Caco-2 (cell line): ENCODE results near the gene BATF3. TPM values are rescaled to one million over a fixed set of nuclear protein-coding genes. Genes with fewer than 3 reads are reported as not detected.

Source experiments
- BruUV-seq: library from RNA; stranded (reverse); fragments of 400-500 nt; replicated peaks from 2 replicates; lab custom pipeline; 2021; lab: Mats Ljungman, UMichigan
- CTCF ChIA-PET: fragments of 300-600 bp; sonication (Branson Sonifier 250); formaldehyde crosslinking; loops from one replicate; lab custom pipeline; 2022; ENCODE audit warnings: antibody characterized with exemption; lab: Charles Lee
- POLR2A ChIA-PET: fragments of 300-600 bp; sonication (Branson Sonifier 250); formaldehyde crosslinking; loops from one replicate; lab custom pipeline; 2022; ENCODE audit warnings: antibody characterized with exemption; lab: Charles Lee
- DNase-seq, 2 experiments: peaks; one replicate each; pipeline versions ENCODE4 v3.0.0 to v3.0.0-alpha.2; 2020 to 2022
- H3K27me3 ChIP-seq: replicated peaks from 2 replicates; pipeline ENCODE4 v1.6.0; 2011; ENCODE audit warnings: low read length; ENCODE audit not compliant: control insufficient read depth, insufficient read depth
- H3K36me3 ChIP-seq: 2 replicates; pipeline ENCODE4 v1.5.1; 2011; ENCODE audit warnings: low read length; ENCODE audit not compliant: control insufficient read depth, insufficient read depth
- H3K4me1 ChIP-seq: fragments of 250-450 bp; sonication (Bioruptor Pico); 2 replicates; pipeline ENCODE4 v1.5.1; 2020; ENCODE audit warnings: mild to moderate bottlenecking
- H3K4me3 ChIP-seq: 2 replicates; pipeline ENCODE4 v1.5.1; 2011; ENCODE audit warnings: low read depth, mild to moderate bottlenecking, control low read depth, low read length
- H3K9me3 ChIP-seq: fragments of 250-450 bp; sonication (Bioruptor Pico); 2 replicates; pipeline ENCODE4 v1.5.1; 2020; ENCODE audit warnings: mild to moderate bottlenecking, moderate library complexity
- H3K27ac Mint-ChIP-seq: one replicate; pipeline ENCODE4 v1.8.0; 2022; ENCODE audit warnings: mixed read lengths; ENCODE audit not compliant: unreplicated experiment
- H3K27me3 Mint-ChIP-seq: one replicate; pipeline ENCODE4 v1.8.0; 2022; ENCODE audit warnings: mixed read lengths; ENCODE audit not compliant: insufficient read depth, unreplicated experiment
- H3K36me3 Mint-ChIP-seq: one replicate; pipeline ENCODE4 v1.8.0; 2022; ENCODE audit warnings: mild to moderate bottlenecking, mixed read lengths; ENCODE audit not compliant: insufficient read depth, unreplicated experiment
- H3K4me1 Mint-ChIP-seq: one replicate; pipeline ENCODE4 v1.8.0; 2022; ENCODE audit warnings: low read depth, mixed read lengths; ENCODE audit not compliant: unreplicated experiment
- H3K4me3 Mint-ChIP-seq: one replicate; pipeline ENCODE4 v1.8.0; 2022; ENCODE audit warnings: mild to moderate bottlenecking, moderate library complexity, mixed read lengths; ENCODE audit not compliant: unreplicated experiment
- H3K9me3 Mint-ChIP-seq: one replicate; pipeline ENCODE4 v1.8.0; 2022; ENCODE audit warnings: mixed read lengths; ENCODE audit not compliant: unreplicated experiment
- CTCF ChIP-seq, 2 experiments: fragments of 200-600 bp in 1 of 2; IDR thresholded peaks; 1 replicate in 1 of 2; 2 replicates in 1 of 2; pipeline versions ENCODE4 v1.5.1 to v1.8.0; 2011 to 2022; ENCODE audit warnings: antibody characterized with exemption in 1 of 2, control low read depth in 1 of 2, inconsistent platforms in 1 of 2, low read depth in 1 of 2, low read length in 1 of 2, mild to moderate bottlenecking in 1 of 2, moderate library complexity in 1 of 2; ENCODE audit not compliant: insufficient read depth in 1 of 2, severe bottlenecking in 1 of 2, unreplicated experiment in 1 of 2
- intact Hi-C: fragments of 100-400 bp; cut with micrococcal nuclease; formaldehyde crosslinking; loops from one replicate; pipeline ENCODE4 v1.10.0; 2022; ENCODE audit not compliant: unreplicated experiment
- total RNA-seq: library from RNA; stranded (reverse); gene quantifications from 2 replicates; pipeline ENCODE4 v1.2.3, GENCODE V29; 2022

Gene BATF3
- total RNA-seq, 1 experiment from 2014 or later, result 0.23 TPM

- Mint-ChIP-seq H3K27me3 (peaks cover 15% of the 10 kb centered on the region), H3K9me3 (no peaks in the 10 kb centered on the region), H3K27ac (no peak overlapping the region), H3K4me1 (no peaks in the 10 kb centered on the region), H3K4me3 (no peak overlapping the region), H3K36me3 (no peaks in the 10 kb centered on the region)
- H3K9me3 ChIP-seq, result no peaks in the 10 kb centered on the region
- ChIA-PET POLR2A (interaction anchor here (0.5 kb wide), 1 partner anchor 130 kb away, joined by 4 read pairs; no protein-coding TSS in a partner anchor), CTCF (interaction anchor here (1.6 kb wide), 1 partner anchor 61 kb away, joined by 4 read pairs; no protein-coding TSS in a partner anchor)
- H3K4me3 ChIP-seq, result no peak overlapping the region
- BruUV-seq, result no TSS peak
- no peaks in the 10 kb centered on the region for H3K4me1 ChIP-seq
- no peak for DNase-seq
- no peak for TF ChIP-seq CTCF (IDR thresholded peaks at IDR 0.05; ENCODE audit: insufficient read depth in 1 of 2, low read depth in 1 of 2, low read length in 1 of 2, severe bottlenecking in 1 of 2, unreplicated experiment in 1 of 2)
- intact Hi-C loops, result no loop called here
- H3K27me3 ChIP-seq, result peaks cover 3% of the 10 kb centered on the region
- no peaks in the 10 kb centered on the region for H3K36me3 ChIP-seq
Measured at GRCh38 chr1:212688341-212689047, 11.1 kb downstream of the BATF3 start.

- Mint-ChIP-seq H3K4me1 (no peaks in the 10 kb centered on the region), H3K27ac (no peak overlapping the region), H3K36me3 (no peaks in the 10 kb centered on the region), H3K4me3 (no peak overlapping the region), H3K9me3 (no peaks in the 10 kb centered on the region), H3K27me3 (peaks cover 17% of the 10 kb centered on the region)
- Histone ChIP-seq H3K4me1 (no peaks in the 10 kb centered on the region), H3K27me3 (peaks cover 3% of the 10 kb centered on the region), H3K4me3 (no peak overlapping the region), H3K9me3 (no peaks in the 10 kb centered on the region), H3K36me3 (no peaks in the 10 kb centered on the region)
- ChIA-PET POLR2A (no interaction called here), CTCF (interaction anchor here (1.6 kb wide), 1 partner anchor 62 kb away, joined by 4 read pairs; no protein-coding TSS in a partner anchor)
- intact Hi-C loops, result no loop called here
- TF ChIP-seq CTCF (IDR thresholded peaks at IDR 0.05; ENCODE audit: insufficient read depth in 1 of 2, low read depth in 1 of 2, low read length in 1 of 2, severe bottlenecking in 1 of 2, unreplicated experiment in 1 of 2), result no peak
- no peak for DNase-seq
- BruUV-seq, result no TSS peak
Measured at GRCh38 chr1:212687811-212688210, 11.8 kb downstream of the BATF3 start.

- intact Hi-C loops, result no loop called here
- Mint-ChIP-seq H3K4me1 (no peaks in the 10 kb centered on the region), H3K27ac (no peak overlapping the region), H3K36me3 (no peaks in the 10 kb centered on the region), H3K27me3 (peaks cover 14% of the 10 kb centered on the region), H3K4me3 (no peak overlapping the region), H3K9me3 (no peaks in the 10 kb centered on the region)
- no TSS peak for BruUV-seq
- TF ChIP-seq CTCF (IDR thresholded peaks at IDR 0.05; ENCODE audit: insufficient read depth in 1 of 2, low read depth in 1 of 2, low read length in 1 of 2, severe bottlenecking in 1 of 2, unreplicated experiment in 1 of 2), result no peak
- Histone ChIP-seq H3K9me3 (no peaks in the 10 kb centered on the region), H3K4me3 (no peak overlapping the region), H3K4me1 (no peaks in the 10 kb centered on the region), H3K36me3 (no peaks in the 10 kb centered on the region), H3K27me3 (peaks cover 3% of the 10 kb centered on the region)
- CTCF ChIA-PET, result interaction anchor here (1.3 kb wide), 1 partner anchor 22 kb away, joined by 3 read pairs; no protein-coding TSS in a partner anchor
- POLR2A ChIA-PET, result no interaction called here
- DNase-seq, result no peak
Measured at GRCh38 chr1:212686591-212686990, 13.0 kb downstream of the BATF3 start.
